HL-60 (cell line): ENCODE measurements around the gene ZNF681.

ENCODE experiments used
- DNase-seq, 2 experiments: peaks; one replicate each; pipeline ENCODE4 v3.0.0-alpha.2; 2010 to 2020; ENCODE audit warnings: low read depth in 1 of 2, low spot score in 1 of 2
- H3K27ac ChIP-seq: fragments of 250-450 bp; sonication (Bioruptor Pico); replicated peaks from 2 replicates; pipeline ENCODE4 v1.5.1; 2020; ENCODE audit warnings: mild to moderate bottlenecking, moderate library complexity
- H3K27me3 ChIP-seq: fragments of 250-450 bp; sonication (Bioruptor Pico); 2 replicates; pipeline ENCODE4 v1.5.1; 2021; ENCODE audit warnings: mild to moderate bottlenecking, moderate library complexity; ENCODE audit not compliant: insufficient read depth, poor library complexity, severe bottlenecking
- H3K4me3 ChIP-seq: replicated peaks from 2 replicates; pipeline ENCODE4 v1.5.1; 2011; ENCODE audit warnings: mild to moderate bottlenecking, control low read depth, low read length; ENCODE audit not compliant: insufficient read depth
- CTCF ChIP-seq: IDR thresholded peaks from one replicate; pipeline ENCODE4 v1.5.1; 2011; ENCODE audit warnings: low read length, control low read depth, inconsistent platforms; ENCODE audit not compliant: insufficient read depth
- GABPA ChIP-seq: IDR thresholded peaks from 2 replicates; pipeline ENCODE4 v1.6.1; 2012; ENCODE audit warnings: low read depth
- POLR2AphosphoS5 ChIP-seq: IDR thresholded peaks from 2 replicates; pipeline ENCODE4 v1.6.1; 2012; ENCODE audit warnings: low read depth
- SPI1 ChIP-seq: IDR thresholded peaks from 2 replicates; pipeline ENCODE4 v1.6.1; 2012; ENCODE audit warnings: low read depth, mild to moderate bottlenecking, borderline replicate concordance
- long read RNA-seq: library from polyadenylated mRNA; unstranded; transcript quantifications from one replicate; pipeline ENCODE4 v2.0.0, GENCODE V29; 2020
- TF ChIP-seq, protein P1 (sequence below): IDR thresholded peaks from 2 replicates; pipeline ENCODE4 v1.6.1; 2012; ENCODE audit warnings: low read depth; ENCODE audit not compliant: insufficient replicate concordance

ZNF681 gene
- long read RNA-seq: 0 reads

- Histone ChIP-seq H3K27me3 (no peaks in the 10 kb centered on the region), H3K27ac (no peak within 1 kb of the TSS), H3K4me3 (no peak within 1 kb of the TSS)
- TF ChIP-seq, protein P1, sequence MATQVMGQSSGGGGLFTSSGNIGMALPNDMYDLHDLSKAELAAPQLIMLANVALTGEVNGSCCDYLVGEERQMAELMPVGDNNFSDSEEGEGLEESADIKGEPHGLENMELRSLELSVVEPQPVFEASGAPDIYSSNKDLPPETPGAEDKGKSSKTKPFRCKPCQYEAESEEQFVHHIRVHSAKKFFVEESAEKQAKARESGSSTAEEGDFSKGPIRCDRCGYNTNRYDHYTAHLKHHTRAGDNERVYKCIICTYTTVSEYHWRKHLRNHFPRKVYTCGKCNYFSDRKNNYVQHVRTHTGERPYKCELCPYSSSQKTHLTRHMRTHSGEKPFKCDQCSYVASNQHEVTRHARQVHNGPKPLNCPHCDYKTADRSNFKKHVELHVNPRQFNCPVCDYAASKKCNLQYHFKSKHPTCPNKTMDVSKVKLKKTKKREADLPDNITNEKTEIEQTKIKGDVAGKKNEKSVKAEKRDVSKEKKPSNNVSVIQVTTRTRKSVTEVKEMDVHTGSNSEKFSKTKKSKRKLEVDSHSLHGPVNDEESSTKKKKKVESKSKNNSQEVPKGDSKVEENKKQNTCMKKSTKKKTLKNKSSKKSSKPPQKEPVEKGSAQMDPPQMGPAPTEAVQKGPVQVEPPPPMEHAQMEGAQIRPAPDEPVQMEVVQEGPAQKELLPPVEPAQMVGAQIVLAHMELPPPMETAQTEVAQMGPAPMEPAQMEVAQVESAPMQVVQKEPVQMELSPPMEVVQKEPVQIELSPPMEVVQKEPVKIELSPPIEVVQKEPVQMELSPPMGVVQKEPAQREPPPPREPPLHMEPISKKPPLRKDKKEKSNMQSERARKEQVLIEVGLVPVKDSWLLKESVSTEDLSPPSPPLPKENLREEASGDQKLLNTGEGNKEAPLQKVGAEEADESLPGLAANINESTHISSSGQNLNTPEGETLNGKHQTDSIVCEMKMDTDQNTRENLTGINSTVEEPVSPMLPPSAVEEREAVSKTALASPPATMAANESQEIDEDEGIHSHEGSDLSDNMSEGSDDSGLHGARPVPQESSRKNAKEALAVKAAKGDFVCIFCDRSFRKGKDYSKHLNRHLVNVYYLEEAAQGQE: no peak
- TF ChIP-seq SPI1 (no peak), GABPA (no peak), POLR2AphosphoS5 (no peak), CTCF (no peak)
- no peak for DNase-seq
Observed at GRCh38 chr19:23758187-23759074, at the start of gene ZNF681. TSS of gene ZNF681 (minus strand) at chr19:23758891. CDS start at chr19:23758749, 142 bp downstream.

DNA sequence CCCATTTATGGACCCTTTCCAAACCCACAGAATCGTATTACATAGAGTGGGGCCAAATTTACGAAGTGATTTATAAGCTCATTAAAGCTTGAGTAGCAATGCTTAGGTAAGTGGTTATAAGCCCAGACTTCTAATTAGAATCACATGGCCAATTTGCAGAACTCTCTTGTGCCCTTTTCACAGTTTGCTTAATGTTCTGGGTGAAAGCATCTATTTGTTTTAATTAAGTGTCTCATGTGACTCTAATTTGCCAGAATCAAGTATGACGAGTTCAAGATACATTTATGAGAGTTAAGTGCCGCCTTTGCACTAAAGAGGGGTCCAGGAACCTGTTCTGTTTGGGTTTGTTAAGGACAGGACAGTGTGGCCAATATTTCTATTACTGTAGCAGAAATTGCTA lies 46.0 kb upstream of the ZNF681 start:
- TF ChIP-seq POLR2AphosphoS5 (no peak), CTCF (no peak), GABPA (no peak), SPI1 (no peak)
- TF ChIP-seq, protein P1: no peak
- H3K27me3 ChIP-seq: no peaks in the 10 kb centered on the region
- DNase-seq: no peak
- no peak overlapping the region for H3K4me3 ChIP-seq
- H3K27ac ChIP-seq: no peak overlapping the region

DNA sequence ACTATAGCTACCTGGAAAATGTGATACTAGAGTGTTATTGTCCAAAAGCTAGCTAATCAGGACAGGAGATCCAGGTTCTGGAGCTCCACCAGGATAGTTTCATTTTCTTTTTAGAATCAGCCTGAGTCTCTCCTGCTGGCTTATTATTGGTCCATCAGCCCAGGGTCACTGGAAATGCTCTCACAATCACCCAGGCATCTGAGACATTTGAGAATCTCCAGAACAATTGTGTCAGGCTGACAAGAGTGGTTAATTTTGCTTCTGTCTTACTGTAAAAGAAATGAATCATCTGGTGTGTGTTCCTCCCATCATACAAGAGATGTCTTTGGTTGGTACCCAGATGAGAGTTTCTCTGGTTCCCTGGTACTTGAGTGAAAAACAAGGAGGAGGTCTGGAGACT lies 43.6 kb upstream of the ZNF681 start:
- H3K27ac ChIP-seq: no peak overlapping the region
- H3K27me3 ChIP-seq: no peaks in the 10 kb centered on the region
- TF ChIP-seq CTCF (no peak), POLR2AphosphoS5 (no peak), GABPA (no peak), SPI1 (no peak)
- TF ChIP-seq, protein P1: no peak
- no peak for DNase-seq
- no peak overlapping the region for H3K4me3 ChIP-seq
